Raji (cell line): ENCODE data around the gene FAM20A.
A peak's percentile ranks its signal among the peaks of the same experiment; 100 is the strongest.

Experiments used
- POLR2A ChIP-seq: IDR thresholded peaks from 2 replicates; pipeline ENCODE4 v1.6.1; 2011; ENCODE audit warnings: low read depth, low read length, control low read depth; ENCODE audit not compliant: insufficient read depth

Gene FAM20A

DNA sequence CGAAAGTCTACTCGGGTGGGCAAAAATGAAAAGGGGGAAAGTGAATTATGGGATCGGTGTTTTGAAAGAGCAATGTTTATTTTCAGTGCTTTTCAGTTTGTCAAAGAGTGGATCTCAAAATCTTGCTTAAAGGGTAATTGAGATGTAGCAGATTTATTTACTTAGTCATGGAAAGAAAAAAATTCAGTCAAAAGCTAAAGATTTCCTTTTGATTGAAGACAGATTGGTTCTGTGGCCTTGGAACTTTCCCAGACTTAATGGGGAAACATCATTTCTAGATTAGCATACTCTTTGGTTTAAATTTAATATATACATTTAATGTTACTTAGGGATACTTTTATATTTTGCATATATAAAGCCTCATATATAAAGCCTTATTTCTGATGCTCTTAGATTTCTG lies 68.3 kb downstream of the FAM20A start:
- TF ChIP-seq POLR2A, result no peak

DNA sequence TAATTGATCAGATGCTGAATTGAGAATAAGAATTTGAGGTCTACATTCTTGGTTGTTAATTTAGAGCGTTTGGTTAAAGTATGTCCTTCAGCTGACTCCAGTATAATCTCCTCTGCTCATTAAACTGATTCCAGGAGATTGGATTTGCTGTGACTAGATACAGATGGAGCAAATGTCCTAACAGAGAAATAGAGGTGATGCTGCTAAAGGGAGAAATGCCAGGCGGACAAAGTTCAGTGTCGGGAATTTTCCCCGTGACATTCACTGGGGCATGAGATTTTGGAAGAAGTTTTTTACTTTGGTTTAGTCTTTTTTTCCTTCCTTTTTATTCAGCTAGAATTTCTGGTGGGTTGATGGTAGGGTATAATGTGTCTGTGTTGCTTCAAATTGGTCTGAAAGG lies 69.9 kb downstream of the FAM20A start:
- no peak for TF ChIP-seq POLR2A

DNA sequence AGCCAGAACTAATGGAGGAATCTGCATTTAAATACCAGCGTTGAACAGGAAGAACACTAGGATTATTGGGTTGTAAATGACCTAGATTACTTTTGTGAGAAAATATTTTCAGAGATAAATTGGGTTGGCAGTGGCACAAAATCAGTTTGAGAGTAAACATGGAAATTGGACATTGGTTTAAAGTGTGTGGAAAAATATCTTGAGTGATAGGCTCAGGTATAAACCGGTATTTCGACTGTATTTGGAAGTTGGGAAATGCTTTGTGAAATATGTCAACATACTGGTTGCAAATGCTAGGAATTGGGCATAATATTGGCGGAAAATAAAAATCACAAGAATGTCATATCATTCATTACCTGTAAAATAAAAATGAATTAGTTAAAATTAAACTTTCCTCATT lies 73.9 kb downstream of the FAM20A start:
- TF ChIP-seq POLR2A, result no peak

DNA sequence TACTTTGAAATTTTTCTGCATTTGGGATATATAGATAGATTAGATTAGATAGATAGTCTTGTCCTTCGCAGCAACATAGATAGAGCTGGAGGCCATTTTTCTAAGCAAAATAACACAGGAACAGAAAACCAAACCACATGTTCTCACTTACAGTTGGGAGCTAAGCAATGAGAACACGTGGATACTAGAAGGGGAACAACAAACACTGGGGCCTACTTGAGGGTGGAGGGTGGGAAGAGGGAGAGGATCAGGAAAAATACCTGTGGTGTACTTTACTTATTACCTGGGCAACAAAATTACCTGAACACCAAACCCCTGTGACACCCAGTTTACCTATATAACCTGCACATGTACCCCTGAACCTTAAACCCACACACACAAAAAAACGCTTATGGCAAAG lies 74.6 kb downstream of the FAM20A start:
- TF ChIP-seq POLR2A, result no peak

DNA sequence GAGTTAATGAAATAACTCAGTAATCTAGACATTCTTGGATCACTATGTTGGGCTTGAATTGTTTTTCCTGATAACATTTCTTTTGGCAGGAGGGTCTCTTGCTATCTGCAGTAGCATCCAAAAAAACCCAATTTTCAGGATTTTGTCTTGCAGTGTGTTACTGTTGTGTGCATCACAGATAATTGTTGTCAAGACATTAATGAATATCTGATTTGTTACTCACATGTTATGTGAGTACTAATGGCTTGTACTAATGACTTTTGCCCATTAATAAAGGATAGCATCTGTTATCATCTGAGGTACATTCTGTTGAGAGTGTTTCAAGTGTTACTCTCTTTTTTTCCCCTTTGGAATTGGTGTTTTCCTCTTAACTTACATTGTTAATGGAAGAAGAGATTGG lies 78.9 kb downstream of the FAM20A start:
- TF ChIP-seq POLR2A, result no peak

DNA sequence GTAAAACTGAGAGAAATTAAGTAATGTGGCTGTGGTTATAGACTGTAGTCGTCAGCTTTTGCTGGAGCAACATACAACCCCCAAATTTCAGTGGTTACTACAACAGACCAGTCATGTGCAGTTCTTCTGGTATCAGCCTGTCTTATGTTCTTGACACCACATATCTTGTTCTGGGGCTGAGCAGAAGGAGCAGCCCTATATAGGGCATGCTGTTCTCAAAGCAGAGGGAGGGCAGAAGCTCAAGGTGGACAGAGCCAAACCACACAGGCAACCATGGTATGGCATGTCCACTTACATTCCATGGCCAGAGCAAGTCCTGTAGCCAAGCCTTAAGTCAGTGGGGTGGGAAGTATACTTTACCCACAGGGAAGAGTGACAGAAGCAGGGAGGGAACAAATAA lies 81.3 kb downstream of the FAM20A start:
- no peak for TF ChIP-seq POLR2A

DNA sequence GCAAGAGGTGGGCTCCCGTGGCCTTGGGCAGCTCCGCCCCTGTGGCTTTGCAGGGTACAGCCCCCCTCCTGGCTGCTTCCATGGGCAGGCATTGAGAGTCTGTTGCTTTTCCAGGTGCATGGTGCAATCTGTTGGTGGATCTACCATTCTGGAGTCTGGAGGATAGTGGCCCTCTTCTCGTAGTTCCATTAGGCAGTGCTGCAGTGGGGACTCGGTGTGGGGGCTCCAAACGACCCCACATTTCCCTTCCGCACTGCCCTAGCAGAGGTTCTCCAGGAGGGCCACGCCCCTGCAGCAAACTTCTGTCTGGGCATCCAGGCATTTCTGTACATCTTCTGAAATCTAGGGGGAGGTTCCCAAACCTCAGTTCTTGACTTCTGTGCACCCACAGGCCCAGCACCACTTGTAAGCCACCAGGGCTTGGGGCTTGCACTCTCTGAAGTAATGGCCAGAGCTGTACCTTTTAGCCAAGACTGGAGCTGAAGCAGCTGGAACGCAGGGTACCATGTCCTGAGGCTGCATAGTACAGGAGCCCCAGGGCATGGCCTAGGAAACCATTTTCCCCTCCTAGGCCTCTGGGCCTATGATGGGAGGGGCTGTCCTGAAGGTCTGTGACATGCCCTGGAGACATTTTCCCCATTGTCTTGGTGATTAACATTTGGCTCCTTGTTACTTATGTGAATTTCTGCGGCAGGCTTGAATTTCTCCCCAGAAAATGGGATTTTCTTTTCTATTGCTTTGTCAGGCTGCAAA lies 82.9 kb downstream of the FAM20A start:
- no peak for TF ChIP-seq POLR2A

DNA sequence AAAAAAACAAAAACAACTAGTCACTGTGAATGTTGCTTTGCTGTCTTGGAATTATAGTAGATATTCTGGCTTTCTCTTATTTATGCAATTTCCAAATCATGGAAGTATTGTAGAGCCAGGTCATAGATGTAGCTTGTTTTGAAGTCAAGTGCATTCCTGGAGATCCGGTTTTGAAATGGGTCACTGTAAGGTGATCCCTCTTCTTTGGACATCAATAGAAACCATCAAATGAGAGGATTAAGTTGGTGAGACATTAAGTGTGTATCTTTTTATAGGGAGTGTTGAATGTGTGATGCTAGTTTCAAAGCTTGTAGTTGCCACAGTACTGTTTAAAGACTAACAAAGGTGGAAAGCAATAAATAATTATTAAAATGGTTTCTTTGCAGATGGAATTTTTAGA lies 84.4 kb downstream of the FAM20A start:
- TF ChIP-seq POLR2A, result no peak

DNA sequence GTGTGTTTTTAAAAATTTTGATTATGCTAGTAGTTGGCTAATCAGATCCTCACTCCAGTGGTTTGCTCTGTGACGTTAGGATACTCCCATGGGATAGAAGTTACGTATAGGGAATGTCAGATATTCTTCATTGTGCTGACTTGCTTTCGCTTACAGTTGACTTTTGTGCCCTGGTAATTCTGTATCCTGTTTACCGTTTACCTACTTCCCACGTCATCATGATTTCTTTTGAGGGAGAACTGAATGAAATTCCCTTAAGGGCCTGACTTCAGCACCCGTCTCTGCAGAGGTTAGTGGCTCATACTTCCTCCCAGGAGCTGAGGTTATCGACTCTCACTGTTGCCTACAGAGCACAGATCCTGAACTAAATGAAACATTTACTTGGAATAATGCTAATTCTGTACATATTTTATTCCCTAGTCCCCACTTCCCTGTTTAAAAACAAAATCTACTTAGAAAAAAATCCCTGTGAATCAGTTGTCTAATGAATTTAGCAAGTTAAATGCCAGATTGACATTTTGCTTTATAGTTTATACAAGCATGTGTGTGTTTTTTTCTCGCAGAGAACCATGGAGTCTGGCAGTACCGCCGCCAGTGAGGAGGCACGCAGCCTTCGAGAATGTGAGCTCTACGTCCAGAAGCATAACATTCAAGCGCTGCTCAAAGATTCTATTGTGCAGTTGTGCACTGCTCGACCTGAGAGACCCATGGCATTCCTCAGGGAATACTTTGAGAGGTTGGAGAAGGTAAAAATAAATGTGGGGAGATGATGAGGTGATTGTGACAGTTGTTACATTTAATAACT lies 86.1 kb downstream of the FAM20A start:
- TF ChIP-seq POLR2A, result no peak

DNA sequence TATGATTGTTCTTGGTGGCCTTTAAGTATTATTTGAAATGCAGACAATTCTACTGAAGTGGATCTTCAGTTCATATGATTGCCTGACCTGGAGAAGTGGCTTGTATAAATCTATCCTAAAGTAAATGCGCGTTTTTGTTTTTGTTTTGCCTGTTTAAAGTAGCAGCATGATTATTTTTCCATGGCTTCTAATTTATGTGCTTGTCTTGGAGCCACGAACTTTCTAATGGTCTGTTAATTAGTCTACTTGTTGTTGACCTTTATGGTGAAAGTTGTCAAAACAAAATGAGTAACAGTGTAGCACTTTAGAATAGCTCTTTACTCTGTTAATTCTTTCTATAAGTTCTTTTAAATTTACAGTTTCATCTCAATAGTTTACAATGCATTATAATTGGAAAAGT lies 87.2 kb downstream of the FAM20A start:
- TF ChIP-seq POLR2A, result no peak

DNA sequence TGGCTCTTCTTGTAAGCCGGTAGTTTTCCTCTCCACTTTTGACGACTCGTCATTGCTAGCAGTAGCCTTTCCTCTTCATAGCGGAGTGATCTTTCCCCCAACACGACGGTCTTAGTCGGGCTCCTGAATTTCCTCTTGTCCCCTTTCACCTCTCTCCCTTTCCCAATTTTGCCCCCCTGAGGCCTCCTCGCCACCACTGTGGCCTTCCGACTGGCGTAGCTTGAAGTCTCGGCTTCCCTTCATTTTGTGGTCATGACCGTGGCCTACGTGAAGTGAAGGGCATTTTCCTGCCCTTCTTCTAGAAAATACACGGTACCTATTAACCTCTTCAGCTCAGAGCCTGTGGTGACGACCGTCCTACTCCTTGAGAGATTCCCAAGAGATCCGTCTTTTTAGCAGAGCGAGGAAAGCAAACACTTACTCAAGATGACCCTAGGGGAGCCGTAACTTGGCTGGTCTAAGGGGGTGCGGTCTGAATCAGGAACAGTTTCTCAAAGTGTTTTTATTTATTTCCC lies 88.2 kb downstream of the FAM20A start:
- no peak for TF ChIP-seq POLR2A

DNA sequence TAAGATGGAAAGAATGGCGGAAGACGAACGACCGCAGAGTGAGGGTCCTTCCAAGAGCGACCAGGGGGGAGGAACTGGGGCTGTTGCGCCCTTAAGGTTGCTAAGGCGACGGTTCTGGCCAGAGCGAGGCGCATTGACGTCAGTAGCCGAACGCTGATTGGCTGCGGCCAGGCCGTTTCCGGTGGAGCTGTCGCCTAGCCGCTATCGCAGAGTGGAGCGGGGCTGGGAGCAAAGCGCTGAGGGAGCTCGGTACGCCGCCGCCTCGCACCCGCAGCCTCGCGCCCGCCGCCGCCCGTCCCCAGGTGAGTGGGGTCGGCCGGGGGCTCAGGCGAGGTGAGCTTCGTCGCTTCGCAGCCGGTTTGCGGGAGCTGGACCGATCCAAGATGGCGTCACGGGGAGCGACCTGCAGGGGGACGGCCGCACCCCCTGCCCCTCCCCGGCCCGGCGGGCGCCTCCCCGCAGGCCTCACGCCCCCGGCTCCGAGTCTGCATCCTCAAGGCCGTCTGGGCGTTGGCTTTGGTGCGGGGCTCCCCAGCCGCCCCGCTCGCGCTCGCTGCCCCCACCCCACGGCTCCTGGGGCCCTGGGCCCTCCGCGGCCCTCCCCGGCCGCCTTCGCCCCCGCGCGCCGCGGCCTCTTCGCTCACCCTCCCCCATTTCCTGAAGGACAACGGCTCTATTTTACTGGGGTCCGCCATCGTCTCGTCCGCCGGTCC lies 88.8 kb downstream of the FAM20A start, which contains the start of gene PRKAR1A:
PRKAR1A (plus strand) TSS at position 184 of the 713 bp plus-strand sequence. CDS start 2,970 bp downstream, outside the sequence.
- TF ChIP-seq POLR2A, result peak; percentile 82

DNA sequence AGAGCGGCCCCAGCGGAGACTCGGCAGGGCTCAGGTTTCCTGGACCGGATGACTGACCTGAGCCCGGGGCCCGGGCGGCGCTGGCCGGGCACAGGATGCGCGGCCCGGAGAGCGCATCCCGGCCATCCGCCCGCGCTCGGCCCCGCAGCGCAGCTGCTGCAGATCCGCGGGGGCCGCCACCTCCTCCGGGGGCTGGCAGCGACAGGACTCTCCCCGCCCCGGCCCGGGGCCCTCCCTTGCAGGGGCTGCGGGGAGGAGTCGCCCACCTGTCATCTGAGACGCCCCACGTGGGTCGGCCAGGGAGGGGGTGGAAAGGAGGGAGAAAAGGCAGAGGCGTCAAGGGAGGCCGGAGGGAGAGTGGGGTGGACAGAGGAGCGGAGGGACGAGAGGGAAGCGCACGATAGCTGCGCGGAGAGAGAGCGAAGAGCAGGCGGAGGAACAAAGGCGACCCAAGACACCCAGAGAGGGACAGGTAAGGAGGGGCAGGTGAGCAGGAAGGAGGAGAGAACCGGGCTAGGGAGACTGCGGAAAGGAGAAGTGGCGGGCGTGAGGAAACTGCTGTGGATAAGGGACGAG lies 89.4 kb downstream of the FAM20A start:
- no peak for TF ChIP-seq POLR2A

DNA sequence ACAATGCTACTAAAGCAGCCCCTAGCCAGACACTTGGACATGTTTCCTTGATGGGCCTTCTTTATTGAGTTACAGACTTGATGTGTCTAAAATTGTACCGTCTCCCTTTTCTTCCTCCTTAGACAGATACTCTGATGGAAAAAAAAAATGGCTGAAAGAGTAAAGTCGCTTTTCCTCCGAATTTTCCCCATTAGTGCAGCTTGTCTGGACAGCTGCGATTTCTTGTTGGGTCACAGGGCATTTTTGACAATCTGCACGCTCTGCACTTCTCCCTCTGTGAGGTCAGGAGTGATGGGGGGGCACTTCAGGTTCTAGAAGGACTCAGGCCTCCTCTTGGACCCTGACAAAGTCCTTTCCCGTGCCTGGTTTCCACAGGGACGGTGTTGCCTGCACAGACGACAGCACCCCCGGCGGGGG lies 89.9 kb downstream of the FAM20A start:
- TF ChIP-seq POLR2A, result no peak

DNA sequence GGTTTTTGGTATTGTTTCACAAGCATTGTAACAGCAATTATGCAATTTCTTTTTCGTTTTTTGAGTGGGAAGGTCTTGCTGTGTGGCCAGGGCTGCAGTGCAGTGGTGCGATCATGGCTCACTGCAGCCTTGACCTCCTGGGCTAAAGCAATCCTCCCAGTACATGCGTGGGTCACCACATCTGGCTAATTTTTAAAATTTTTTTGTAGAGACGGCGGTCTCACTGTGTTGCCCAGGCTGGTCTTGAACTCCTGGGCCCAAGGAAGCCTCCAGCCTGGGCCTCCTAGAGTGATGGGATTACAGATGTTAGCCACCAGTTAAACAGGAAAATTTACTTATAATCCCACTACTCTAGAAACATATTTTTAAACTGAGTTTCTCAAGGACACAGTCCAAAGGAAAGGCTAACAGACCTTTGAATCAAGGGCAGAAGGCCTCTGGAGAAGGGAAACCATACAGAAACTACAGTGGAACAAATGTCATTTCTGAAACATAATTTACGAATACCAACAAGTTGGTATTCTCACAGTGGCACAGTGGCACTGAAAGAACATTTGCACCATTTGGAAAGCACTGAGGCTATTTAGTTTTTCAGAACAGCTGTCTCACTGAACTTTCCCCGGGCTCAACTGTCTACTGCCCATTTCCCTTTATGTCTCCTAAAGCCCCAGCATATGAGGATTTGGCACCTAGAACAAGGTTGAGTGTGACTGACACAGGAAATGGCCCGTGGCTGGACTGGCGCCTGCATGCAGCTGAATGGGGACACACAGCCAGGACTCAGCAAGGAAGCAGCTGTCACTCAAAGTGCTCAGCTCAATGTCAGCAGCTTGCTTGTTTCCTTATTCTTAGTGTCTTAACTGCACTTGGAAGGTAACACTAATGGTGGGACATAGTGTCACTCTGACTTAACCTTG lies 91.8 kb downstream of the FAM20A start:
- no peak for TF ChIP-seq POLR2A

DNA sequence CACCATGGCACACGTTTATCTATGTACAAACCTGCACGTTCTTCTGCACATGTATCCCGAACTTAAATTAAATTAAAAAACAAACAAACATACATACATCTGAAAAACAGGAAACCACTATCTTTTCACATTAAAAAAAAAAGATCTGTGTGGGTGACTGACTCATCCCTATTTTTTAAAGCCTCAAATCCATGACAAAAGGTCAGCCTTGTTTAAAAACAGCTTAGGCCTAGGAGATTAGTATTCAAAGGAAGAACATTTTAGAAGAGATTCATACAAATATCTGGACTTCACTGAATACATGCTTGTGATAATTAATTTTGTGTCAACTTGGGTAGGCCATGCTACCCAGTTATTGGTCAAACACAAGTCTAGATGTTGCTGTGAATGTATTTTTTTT lies 93.6 kb downstream of the FAM20A start:
- TF ChIP-seq POLR2A, result no peak
